HepG2 (cell line): ENCODE data around the gene SH3TC2. TPM values are rescaled to one million over a fixed set of nuclear protein-coding genes. Genes with fewer than 3 reads are reported as not detected.

ENCODE experiments used
- ATAC-seq: fragments of 200-7000 bp; cut with Tn5 transposase; 3 replicates; pipeline ENCODE4 v1.9.1; 2020; ENCODE audit warnings: mild to moderate bottlenecking, moderate library complexity
- BruUV-seq: library from RNA; stranded (reverse); fragments of 400-500 nt; replicated peaks from 2 replicates; lab custom pipeline; 2021; lab: Mats Ljungman, UMichigan
- CTCF ChIA-PET: fragments of 300-600 bp; formaldehyde crosslinking; extraction: SDS; loops from one replicate; lab custom pipeline; 2021; ENCODE audit warnings: low total read pairs, inconsistent platforms, low intra/inter-chr PET ratio; lab: Yijun Ruan, JAX
- POLR2A ChIA-PET: fragments of 350-600 bp; sonication (Branson Sonifier 250); formaldehyde crosslinking; loops from one replicate; lab custom pipeline; 2020; ENCODE audit warnings: antibody characterized with exemption, inconsistent platforms; lab: Yijun Ruan, JAX
- DNase-seq: peaks from one replicate; pipeline ENCODE4 v3.0.0-alpha.2; 2015; ENCODE audit warnings: low spot score
- FAIRE-seq: peaks from 3 replicates; lab custom pipeline; 2011; peaks lifted over from hg19 to GRCh38; lab: Jason Lieb, UNC
- H2AFZ ChIP-seq: one replicate; pipeline ENCODE4 v1.6.1; 2011; ENCODE audit warnings: low read length, inconsistent platforms
- H3K27ac ChIP-seq: fragments of 300-600 bp; 3 replicates; pipeline ENCODE4 v1.8.0; 2011; ENCODE audit warnings: mixed run types, mild to moderate bottlenecking, mixed read lengths, low read length, inconsistent platforms; ENCODE audit not compliant: insufficient read depth; ENCODE audit errors: extremely low read length
- H3K27me3 ChIP-seq, 2 experiments: fragments of 200-600 bp in 1 of 2; 2 replicates in 1 of 2; 3 replicates in 1 of 2; pipeline versions ENCODE4 v1.6.0 to v1.8.0; 2011; ENCODE audit warnings: low read length in 2 of 2, mild to moderate bottlenecking in 2 of 2, moderate library complexity in 2 of 2, inconsistent platforms in 1 of 2; ENCODE audit not compliant: insufficient read depth in 2 of 2, control insufficient read depth in 1 of 2
- H3K36me3 ChIP-seq, 2 experiments: fragments of 200-600 bp in 1 of 2; replicated peaks in 1 of 2; 2 replicates in 1 of 2; 3 replicates in 1 of 2; pipeline versions ENCODE4 v1.5.1 to v1.8.0; 2011; ENCODE audit warnings: low read length in 2 of 2, inconsistent platforms in 1 of 2; ENCODE audit not compliant: insufficient read depth in 2 of 2, control insufficient read depth in 1 of 2
- H3K4me1 ChIP-seq: 2 replicates; pipeline ENCODE4 v1.5.1; 2012; ENCODE audit warnings: low read length, inconsistent platforms; ENCODE audit not compliant: insufficient read depth
- H3K4me2 ChIP-seq: 2 replicates; pipeline ENCODE4 v1.6.0; 2011; ENCODE audit warnings: low read depth, low read length, inconsistent platforms
- H3K4me3 ChIP-seq, 3 experiments: fragments of 200-600 bp in 1 of 3; sonication (generic), shearing (Covaris generic) in 1 of 3; replicated peaks in 1 of 3; 2 replicates each; pipeline ENCODE4 v1.5.1; 2011 to 2016; ENCODE audit warnings: low read length in 3 of 3, inconsistent platforms in 2 of 3, low read depth in 2 of 3, mild to moderate bottlenecking in 2 of 3, control low read depth in 1 of 3, mixed read lengths in 1 of 3; ENCODE audit not compliant: insufficient read depth in 1 of 3
- H3K79me2 ChIP-seq: one replicate; pipeline ENCODE4 v1.6.1; 2011; ENCODE audit warnings: low read length, inconsistent platforms; ENCODE audit not compliant: insufficient read depth
- H3K9ac ChIP-seq: 2 replicates; pipeline ENCODE4 v1.6.0; 2011; ENCODE audit warnings: mild to moderate bottlenecking, low read depth, low read length, inconsistent platforms; ENCODE audit not compliant: insufficient read depth
- H3K9me3 ChIP-seq: 2 replicates; pipeline ENCODE4 v1.5.1; 2012; ENCODE audit warnings: mild to moderate bottlenecking, low read length
- H4K20me1 ChIP-seq: 2 replicates; pipeline ENCODE4 v1.6.0; 2011; ENCODE audit warnings: inconsistent platforms, mild to moderate bottlenecking, low read length, moderate library complexity; ENCODE audit not compliant: insufficient read depth
- MTERF4 ChIP-seq: sonication (generic); formaldehyde crosslinking; IDR thresholded peaks from 2 replicates; pipeline ENCODE4 v1.8.0; 2023; ENCODE audit warnings: mild to moderate bottlenecking, missing genetic modification reagents
- ZBTB44 ChIP-seq: sonication (generic); formaldehyde crosslinking; IDR thresholded peaks from 2 replicates; pipeline ENCODE4 v1.4.0; 2020; ENCODE audit warnings: missing genetic modification reagents
- ZNF326 ChIP-seq: sonication (generic); formaldehyde crosslinking; IDR thresholded peaks from 2 replicates; pipeline ENCODE4 v1.4.0; 2020; ENCODE audit warnings: missing genetic modification reagents, borderline replicate concordance
- ZNF703 ChIP-seq: sonication (generic); formaldehyde crosslinking; IDR thresholded peaks from 2 replicates; pipeline ENCODE4 v1.5.1; 2020; ENCODE audit warnings: missing genetic modification reagents, mild to moderate bottlenecking, moderate library complexity, borderline replicate concordance
- WGBS: methylation state at CpG from one replicate; pipeline ENCODE4 v1.1.6; 2017; ENCODE audit warnings: low lambda C conversion rate; 5-methylcytosine and 5-hydroxymethylcytosine counted together
- in situ Hi-C: cut with HindIII; loops from 2 replicates; pipeline ENCODE4 v1.10.0; 2017; ENCODE audit warnings: low pct_unique_long_range_greater_than_20kb; ENCODE audit not compliant: extremely low pct_ligation_motif_present
- intact Hi-C: fragments of 100-400 bp; cut with micrococcal nuclease; formaldehyde crosslinking; loops from one replicate; pipeline ENCODE4 v1.10.0; 2022; ENCODE audit not compliant: unreplicated experiment
- polyA plus RNA-seq, 8 experiments: library from polyadenylated mRNA; depleted of rRNA in 3 of 8; stranded (reverse) in 7 of 8; unstranded in 1 of 8; fragments of >200 nt; fragmentation: Illumina TruSeq in 4 of 8; extraction: Trizol in 4 of 8; gene quantifications; 2 replicates each; pipeline versions ENCODE4 v1.2.1 to v1.2.3, GENCODE V29; 2011 to 2016; ENCODE audit warnings: low read depth in 4 of 8, missing spikeins in 1 of 8, mixed read lengths in 1 of 8; ENCODE audit not compliant: insufficient read depth in 1 of 8
- total RNA-seq, 5 experiments: library from RNA; depleted of rRNA; stranded (reverse); fragments of >200 nt; fragmentation: Illumina TruSeq; extraction: Trizol; gene quantifications; 2 replicates each; pipeline ENCODE4 v1.2.3, GENCODE V29; 2016; ENCODE audit warnings: low read depth in 1 of 5

Gene SH3TC2
- total and polyA plus RNA-seq, 2 of the 13 experiments (the other 11 are each of a cell fraction or from before 2014, with no cell fraction given): 0.34 to 0.71 TPM

GRCh38 chr5:149072376-149072775, 9.5 kb upstream of the SH3TC2 start:
- Histone ChIP-seq H3K27ac (no peak overlapping the region), H3K79me2 (no peaks in the 10 kb centered on the region), H3K4me3 (no peak overlapping the region), H3K27me3 (no peaks in the 10 kb centered on the region), H3K9ac (no peak overlapping the region), H3K9me3 (no peaks in the 10 kb centered on the region), H2AFZ (no peak overlapping the region), H3K4me1 (no peaks in the 10 kb centered on the region), H4K20me1 (no peaks in the 10 kb centered on the region), H3K36me3 (no peaks in the 10 kb centered on the region), H3K4me2 (no peak overlapping the region)
- DNase-seq (no peak), ATAC-seq (no peak), FAIRE-seq (no peak)
- intact Hi-C loops (no loop called here), in situ Hi-C loops (no loop called here)
- BruUV-seq: no TSS peak
- POLR2A ChIA-PET: no interaction called here
- no peak for TF ChIP-seq ZBTB44 (CRISPR knock-in tag)
- CTCF ChIA-PET: no interaction called here
- WGBS: 0% methylated on average over 1 of the region's 1 CpG

GRCh38 chr5:149071756-149072155, 8.9 kb upstream of the SH3TC2 start:
- no peaks in the 10 kb centered on the region for H3K36me3 ChIP-seq
- no peaks in the 10 kb centered on the region for H3K27me3 ChIP-seq
- H2AFZ ChIP-seq: no peak overlapping the region
- no TSS peak for BruUV-seq
- WGBS: 36% methylated on average over 2 of the region's 2 CpGs
- no peaks in the 10 kb centered on the region for H4K20me1 ChIP-seq
- DNase-seq (no peak), FAIRE-seq (no peak), ATAC-seq (no peak)
- H3K9ac ChIP-seq: no peak overlapping the region
- in situ Hi-C loops: no loop called here
- intact Hi-C loops: no loop called here
- H3K79me2 ChIP-seq: no peaks in the 10 kb centered on the region
- no peak overlapping the region for H3K4me3 ChIP-seq
- CTCF ChIA-PET: no interaction called here
- H3K4me2 ChIP-seq: no peak overlapping the region
- POLR2A ChIA-PET: no interaction called here
- no peaks in the 10 kb centered on the region for H3K4me1 ChIP-seq
- no peaks in the 10 kb centered on the region for H3K9me3 ChIP-seq
- no peak for TF ChIP-seq ZNF703 (CRISPR knock-in tag)
- TF ChIP-seq MTERF4 (CRISPR knock-in tag): no peak
- TF ChIP-seq ZNF326 (CRISPR knock-in tag): no peak
- no peak overlapping the region for H3K27ac ChIP-seq
